ENCODE measurements around the gene HAX1. TPM values are rescaled to one million over a fixed set of nuclear protein-coding genes. Genes with fewer than 3 reads are reported as not detected.

HAX1 gene
- total RNA-seq, 1 experiment from 2014 or later: 80.4 TPM

- H4K91ac ChIP-seq (ENCODE audit: insufficient read length, low read depth, low read length): no peak overlapping the region
- Mint-ChIP-seq H3K27me3 (ENCODE audit: low read depth) (no peaks in the 10 kb centered on the region), H3K4me1 (no peaks in the 10 kb centered on the region), H3K36me3 (ENCODE audit: insufficient read depth in 1 of 3, low read depth in 3 of 3) (peaks cover 58 to 94% (median 91%) of the 10 kb centered on the region in 3 experiments; a peak in 6 of 7 replicates), H3K9me3 (no peaks in the 10 kb centered on the region), H3K27ac (no peak overlapping the region; a peak in 1 of 7 replicates), H3K4me3 (no peak overlapping the region)
- no peak overlapping the region for H3T11ph ChIP-seq (ENCODE audit: low read length)
- H3K56ac ChIP-seq (ENCODE audit: insufficient read length, low read depth, low read length): no peak overlapping the region
- no peak overlapping the region for H3K4me2 ChIP-seq (ENCODE audit: insufficient read depth, insufficient read length, low read length)
- peaks cover 5% of the 10 kb centered on the region for H3K79me1 ChIP-seq (ENCODE audit: insufficient read depth, low read depth, low read length, poor library complexity, severe bottlenecking)
- H3K4ac ChIP-seq (ENCODE audit: low read depth, low read length): no peak overlapping the region
- H3K27ac ChIP-seq (ENCODE audit: insufficient read length, low read depth, low read length): no peak overlapping the region
- H4K8ac ChIP-seq (replicated peaks; ENCODE audit: insufficient read length, low read depth, low read length): no peak overlapping the region
- H2BK15ac ChIP-seq (ENCODE audit: low read depth, low read length): no peak overlapping the region
- H3K27me3 ChIP-seq (ENCODE audit: insufficient read depth, low read length): no peaks in the 10 kb centered on the region
- peaks cover 6% of the 10 kb centered on the region; the same call in 1 of the 2 replicates for H3K79me2 ChIP-seq (ENCODE audit: insufficient read depth, low read length)
- H4K5ac ChIP-seq (ENCODE audit: insufficient read length, low read depth, low read length): no peak overlapping the region
- H2AFZ ChIP-seq (ENCODE audit: low read length): no peak overlapping the region
- H2BK20ac ChIP-seq (ENCODE audit: low read depth, low read length, poor library complexity, severe bottlenecking): no peak overlapping the region
- H3K9ac ChIP-seq (ENCODE audit: extremely low read depth, insufficient read length, low read length): no peak overlapping the region
- H3K4me1 ChIP-seq (ENCODE audit: insufficient read depth, low read length): no peaks in the 10 kb centered on the region; the same call in 1 of the 2 replicates
- H3K14ac ChIP-seq (ENCODE audit: insufficient read depth, low read length): no peak overlapping the region
- no peak overlapping the region for H2BK120ac ChIP-seq (ENCODE audit: low read depth, low read length, poor library complexity, severe bottlenecking)
- no peak for TF ChIP-seq CTCF (conservative IDR thresholded peaks at IDR 0.05)
- no peaks in the 10 kb centered on the region for H3K9me3 ChIP-seq (ENCODE audit: control insufficient read depth, low read depth, low read length)
- no peak overlapping the region for H2BK12ac ChIP-seq (ENCODE audit: insufficient read length, low read depth, low read length)
- WGBS (ENCODE audit: extremely low coverage, insufficient read length, low lambda C conversion rate): no CpG with 5 or more reads among the region's 3 CpGs
- no peaks in the 10 kb centered on the region for H4K20me1 ChIP-seq (ENCODE audit: control insufficient read depth, insufficient read depth, insufficient read length)
- no peak overlapping the region for H2AK5ac ChIP-seq (ENCODE audit: insufficient read length, low read length)
- H2BK5ac ChIP-seq (ENCODE audit: insufficient read length, low read length): no peak overlapping the region
- no peak overlapping the region for H3K18ac ChIP-seq (ENCODE audit: insufficient read length, low read depth, low read length)
- no peaks in the 10 kb centered on the region for H3K23me2 ChIP-seq (ENCODE audit: insufficient read length, low read depth, low read length, poor library complexity, severe bottlenecking)
- no peak for DNase-seq
- H3K23ac ChIP-seq (ENCODE audit: insufficient read length, low read depth, low read length): no peak overlapping the region
Measured at GRCh38 chr1:154240294-154240833, 32.1 kb upstream of the HAX1 start.
